SK-N-SH (cell line): ENCODE data around the gene MATN1.

Experiments
- GATA2 ChIP-seq: sonication (generic); formaldehyde crosslinking; IDR thresholded peaks from 2 replicates; pipeline ENCODE4 v1.5.0; 2020; ENCODE audit warnings: mild to moderate bottlenecking, missing genetic modification reagents
- SMC3 ChIP-seq: IDR thresholded peaks from 2 replicates; pipeline ENCODE4 v1.6.1; 2012; ENCODE audit warnings: low read depth, low read length, improper control_type of control experiment
- TCF12 ChIP-seq: IDR thresholded peaks from 2 replicates; pipeline ENCODE4 v1.4.0; 2012
- TF ChIP-seq, protein P1 (sequence below): fragments of 200-600 bp; sonication (generic); IDR thresholded peaks from 2 replicates; pipeline ENCODE4 v1.6.1; 2017; ENCODE audit warnings: antibody characterized with exemption, mild to moderate bottlenecking, moderate library complexity

DNA sequence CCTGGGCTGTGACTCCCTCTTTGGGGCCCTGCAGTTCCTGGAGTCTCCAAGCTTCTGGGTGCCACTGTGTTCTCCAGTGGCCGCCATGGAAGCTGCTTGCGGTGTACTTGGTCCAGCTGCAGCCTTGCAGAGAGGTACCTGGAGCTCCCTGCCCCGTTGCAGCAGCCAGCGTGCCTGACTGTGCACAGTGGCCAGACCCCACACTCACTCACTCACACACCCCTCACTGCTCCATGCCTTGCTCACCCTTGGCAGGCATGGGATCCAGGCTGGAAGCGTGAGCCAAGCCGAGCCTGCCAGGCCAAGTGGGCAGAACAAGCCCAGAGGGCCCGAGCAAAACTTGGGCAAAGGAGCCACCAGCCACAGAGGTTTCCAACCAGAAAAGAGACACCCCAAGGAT, 43.0 kb downstream of the MATN1 start:
- TF ChIP-seq, protein P1, sequence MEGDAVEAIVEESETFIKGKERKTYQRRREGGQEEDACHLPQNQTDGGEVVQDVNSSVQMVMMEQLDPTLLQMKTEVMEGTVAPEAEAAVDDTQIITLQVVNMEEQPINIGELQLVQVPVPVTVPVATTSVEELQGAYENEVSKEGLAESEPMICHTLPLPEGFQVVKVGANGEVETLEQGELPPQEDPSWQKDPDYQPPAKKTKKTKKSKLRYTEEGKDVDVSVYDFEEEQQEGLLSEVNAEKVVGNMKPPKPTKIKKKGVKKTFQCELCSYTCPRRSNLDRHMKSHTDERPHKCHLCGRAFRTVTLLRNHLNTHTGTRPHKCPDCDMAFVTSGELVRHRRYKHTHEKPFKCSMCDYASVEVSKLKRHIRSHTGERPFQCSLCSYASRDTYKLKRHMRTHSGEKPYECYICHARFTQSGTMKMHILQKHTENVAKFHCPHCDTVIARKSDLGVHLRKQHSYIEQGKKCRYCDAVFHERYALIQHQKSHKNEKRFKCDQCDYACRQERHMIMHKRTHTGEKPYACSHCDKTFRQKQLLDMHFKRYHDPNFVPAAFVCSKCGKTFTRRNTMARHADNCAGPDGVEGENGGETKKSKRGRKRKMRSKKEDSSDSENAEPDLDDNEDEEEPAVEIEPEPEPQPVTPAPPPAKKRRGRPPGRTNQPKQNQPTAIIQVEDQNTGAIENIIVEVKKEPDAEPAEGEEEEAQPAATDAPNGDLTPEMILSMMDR = no peak
- TF ChIP-seq GATA2 (no peak), SMC3 (no peak), TCF12 (no peak)
